ENCODE data around the gene CACNA1A.
A peak's percentile ranks its signal among the peaks of the same experiment; 100 is the strongest.

The CACNA1A gene

GRCh38 chr19:13231663-13232062 is 274.6 kb downstream of the CACNA1A start:
- Histone ChIP-seq H3K9me3 (ENCODE audit: low read length) (no peaks in the 10 kb centered on the region), H3K4me3 (ENCODE audit: low read depth, low read length, poor library complexity, severe bottlenecking) (no peak overlapping the region), H3K9ac (ENCODE audit: low read length) (no peak overlapping the region), H3K27me3 (ENCODE audit: insufficient read depth, low read length) (peaks cover 2% of the 10 kb centered on the region; the same call in 1 of the 2 replicates), H4K20me1 (ENCODE audit: insufficient read depth, low read length) (no peaks in the 10 kb centered on the region), H3K4me2 (ENCODE audit: low read length) (no peak overlapping the region), H3K27ac (ENCODE audit: low read depth, low read length, poor library complexity, severe bottlenecking) (no peak overlapping the region), H2AFZ (ENCODE audit: low read length) (no peak overlapping the region), H3F3A (ENCODE audit: insufficient read depth, low read length) (no peaks in the 10 kb centered on the region), H3K9me2 (ENCODE audit: low read depth, low read length) (no peaks in the 10 kb centered on the region), H3K79me2 (ENCODE audit: insufficient read depth, low read length) (no peaks in the 10 kb centered on the region), H3K36me3 (ENCODE audit: insufficient read depth, low read length) (no peaks in the 10 kb centered on the region), H3K4me1 (ENCODE audit: insufficient read depth, low read length, severe bottlenecking) (no peaks in the 10 kb centered on the region)
- TF ChIP-seq EZH2 (IDR thresholded peaks at IDR 0.05; ENCODE audit: borderline replicate concordance, low read length) (no peak), CTCF (IDR thresholded peaks at IDR 0.05; ENCODE audit: low read length) (no peak)

- Histone ChIP-seq H3K36me3 (ENCODE audit: insufficient read depth, low read length) (no peaks in the 10 kb centered on the region), H3K27me3 (ENCODE audit: insufficient read depth, low read length) (0 out of 2 replicates have a peak, but pooled peaks cover 7% of the 10 kb centered on the region), H3F3A (ENCODE audit: insufficient read depth, low read length) (no peaks in the 10 kb centered on the region), H3K4me2 (ENCODE audit: low read length) (no peak overlapping the region), H3K9me3 (ENCODE audit: low read length) (no peaks in the 10 kb centered on the region), H3K79me2 (ENCODE audit: insufficient read depth, low read length) (no peaks in the 10 kb centered on the region), H3K9ac (ENCODE audit: low read length) (no peak overlapping the region), H4K20me1 (ENCODE audit: insufficient read depth, low read length) (no peaks in the 10 kb centered on the region), H3K4me1 (ENCODE audit: insufficient read depth, low read length, severe bottlenecking) (no peaks in the 10 kb centered on the region), H3K27ac (ENCODE audit: low read depth, low read length, poor library complexity, severe bottlenecking) (no peak overlapping the region), H3K9me2 (ENCODE audit: low read depth, low read length) (no peaks in the 10 kb centered on the region), H3K4me3 (ENCODE audit: low read depth, low read length, poor library complexity, severe bottlenecking) (no peak overlapping the region), H2AFZ (ENCODE audit: low read length) (no peak overlapping the region)
- TF ChIP-seq EZH2 (IDR thresholded peaks at IDR 0.05; ENCODE audit: borderline replicate concordance, low read length) (no peak), CTCF (IDR thresholded peaks at IDR 0.05; ENCODE audit: low read length) (no peak)
These were observed 277.0 kb downstream of the CACNA1A start for GRCh38 chr19:13229246-13229645.

GRCh38 chr19:13228561-13228960 is 277.7 kb downstream of the CACNA1A start:
- Histone ChIP-seq H3K27ac (ENCODE audit: low read depth, low read length, poor library complexity, severe bottlenecking) (no peak overlapping the region), H3K9me2 (ENCODE audit: low read depth, low read length) (no peaks in the 10 kb centered on the region), H4K20me1 (ENCODE audit: insufficient read depth, low read length) (no peaks in the 10 kb centered on the region), H3K36me3 (ENCODE audit: insufficient read depth, low read length) (no peaks in the 10 kb centered on the region), H2AFZ (ENCODE audit: low read length) (no peak overlapping the region), H3K9me3 (ENCODE audit: low read length) (no peaks in the 10 kb centered on the region), H3K4me3 (ENCODE audit: low read depth, low read length, poor library complexity, severe bottlenecking) (no peak overlapping the region), H3K79me2 (ENCODE audit: insufficient read depth, low read length) (no peaks in the 10 kb centered on the region), H3K27me3 (ENCODE audit: insufficient read depth, low read length) (0 out of 2 replicates have a peak, but pooled peaks cover 7% of the 10 kb centered on the region), H3K9ac (ENCODE audit: low read length) (no peak overlapping the region), H3K4me2 (ENCODE audit: low read length) (no peak overlapping the region), H3K4me1 (ENCODE audit: insufficient read depth, low read length, severe bottlenecking) (no peaks in the 10 kb centered on the region), H3F3A (ENCODE audit: insufficient read depth, low read length) (no peaks in the 10 kb centered on the region)
- no peak for TF ChIP-seq EZH2 (IDR thresholded peaks at IDR 0.05; ENCODE audit: borderline replicate concordance, low read length)
- peak; percentile 38 for TF ChIP-seq CTCF (IDR thresholded peaks at IDR 0.05; ENCODE audit: low read length)
